HCT116 (cell line): Measurements from ENCODE around the gene LRSAM1. TPM values are rescaled to one million over a fixed set of nuclear protein-coding genes. Genes with fewer than 3 reads are reported as not detected.

Source experiments
- ATAC-seq: fragments of 200-7000 bp; cut with Tn5 transposase; 2 replicates; pipeline ENCODE4 v1.9.1; 2020; ENCODE audit warnings: mild to moderate bottlenecking, moderate library complexity
- BruUV-seq: library from RNA; stranded (reverse); fragments of 400-500 nt; replicated peaks from 2 replicates; lab custom pipeline; 2021; lab: Mats Ljungman, UMichigan
- CTCF ChIA-PET: fragments of 300-600 bp; sonication (Branson Sonifier 250); formaldehyde crosslinking; loops from one replicate; lab custom pipeline; 2021; ENCODE audit warnings: antibody characterized with exemption; lab: Charles Lee
- POLR2A ChIA-PET: fragments of 300-600, 350-600 bp; sonication (Branson Sonifier 250); formaldehyde crosslinking; loops from one replicate; lab custom pipeline; 2021; ENCODE audit warnings: antibody characterized with exemption; lab: Charles Lee
- RAD21 ChIA-PET, 2 experiments: fragments of 300-600 bp; sonication (Branson Sonifier 250); formaldehyde crosslinking; loops; one replicate each; lab custom pipeline; 2023; ENCODE audit warnings: low total read pairs in 2 of 2; ENCODE audit not compliant: uncharacterized antibody in 2 of 2, unreplicated experiment in 2 of 2, low non-redundant PET in 1 of 2; lab: Charles Lee
- DNase-seq: peaks from one replicate; pipeline ENCODE4 v3.0.0-alpha.2; 2010; ENCODE audit warnings: low read depth, low spot score
- H2AFZ ChIP-seq: fragments of 200-600 bp; shearing (Covaris generic), sonication (generic); 2 replicates; pipeline ENCODE4 v1.6.1; 2017; ENCODE audit warnings: low read depth, mixed run types, mixed read lengths, antibody characterized with exemption, low read length; ENCODE audit not compliant: poor library complexity, severe bottlenecking
- H3K27ac ChIP-seq: 2 replicates; pipeline ENCODE4 v1.5.1; 2012; ENCODE audit warnings: low read depth, low read length
- H3K27me3 ChIP-seq: fragments of 200-600 bp; sonication (generic); 2 replicates; pipeline ENCODE4 v1.6.1; 2016; ENCODE audit warnings: mixed run types, low read length, mixed read lengths; ENCODE audit not compliant: insufficient read depth
- H3K36me3 ChIP-seq, 2 experiments: fragments of 200-500 bp in 1 of 2; fragments of 200-600 bp in 1 of 2; sonication (Bioruptor generic) in 1 of 2; sonication (generic) in 1 of 2; 2 replicates each; pipeline versions ENCODE4 v1.5.1 to v1.6.1; 2014 to 2016; ENCODE audit warnings: low read length in 2 of 2, inconsistent platforms in 1 of 2, mixed read lengths in 1 of 2, mixed run types in 1 of 2; ENCODE audit not compliant: insufficient read depth in 2 of 2, control insufficient read depth in 1 of 2
- H3K4me1 ChIP-seq, 2 experiments: fragments of 200-600 bp in 1 of 2; sonication (generic) in 1 of 2; 2 replicates each; pipeline versions ENCODE4 v1.5.1 to v1.6.1; 2012 to 2017; ENCODE audit warnings: low read length in 2 of 2, inconsistent platforms in 1 of 2, mild to moderate bottlenecking in 1 of 2, mixed read lengths in 1 of 2, mixed run types in 1 of 2, moderate library complexity in 1 of 2; ENCODE audit not compliant: insufficient read depth in 2 of 2, control insufficient read depth in 1 of 2
- H3K4me2 ChIP-seq: fragments of 200-600 bp; sonication (generic); 2 replicates; pipeline ENCODE4 v1.6.1; 2017; ENCODE audit warnings: mixed run types, low read length, mixed read lengths
- H3K4me3 ChIP-seq, 2 experiments: fragments of 200-600 bp in 1 of 2; sonication (generic) in 1 of 2; replicated peaks in 1 of 2; 2 replicates each; pipeline ENCODE4 v1.5.1; 2011 to 2016; ENCODE audit warnings: low read length in 2 of 2, control low read depth in 1 of 2, low read depth in 1 of 2, mild to moderate bottlenecking in 1 of 2, mixed read lengths in 1 of 2, mixed run types in 1 of 2
- H3K79me2 ChIP-seq: fragments of 200-600 bp; sonication (generic); 2 replicates; pipeline ENCODE4 v1.6.1; 2017; ENCODE audit warnings: mild to moderate bottlenecking, mixed run types, low read length, moderate library complexity, mixed read lengths; ENCODE audit not compliant: insufficient read depth
- H3K9ac ChIP-seq: fragments of 200-600 bp; sonication (generic); 2 replicates; pipeline ENCODE4 v1.6.1; 2016; ENCODE audit warnings: low read length, mixed read lengths
- H3K9me2 ChIP-seq: fragments of 200-600 bp; sonication (generic), shearing (Covaris generic); 2 replicates; pipeline ENCODE4 v1.6.1; 2017; ENCODE audit warnings: mixed run types, mild to moderate bottlenecking, moderate library complexity; ENCODE audit not compliant: insufficient read depth
- H3K9me3 ChIP-seq, 2 experiments: fragments of 200-500 bp in 1 of 2; fragments of 200-600 bp in 1 of 2; sonication (Bioruptor generic) in 1 of 2; sonication (generic) in 1 of 2; 2 replicates each; pipeline ENCODE4 v1.6.1; 2014 to 2017; ENCODE audit warnings: low read length in 2 of 2, mixed read lengths in 2 of 2, inconsistent platforms in 1 of 2, low read depth in 1 of 2, mild to moderate bottlenecking in 1 of 2, mixed run types in 1 of 2, moderate library complexity in 1 of 2; ENCODE audit not compliant: control insufficient read depth in 1 of 2, insufficient read depth in 1 of 2
- H4K20me1 ChIP-seq: fragments of 200-600 bp; sonication (generic), shearing (Covaris generic); 2 replicates; pipeline ENCODE4 v1.6.1; 2017; ENCODE audit warnings: mixed run types, mild to moderate bottlenecking, moderate library complexity; ENCODE audit not compliant: insufficient read depth
- CBX3 ChIP-seq: IDR thresholded peaks from 2 replicates; pipeline ENCODE4 v1.6.1; 2012; ENCODE audit warnings: low read depth
- CTCF ChIP-seq, 3 experiments: fragments of 200-600 bp in 1 of 3; sonication (generic) in 1 of 3; IDR thresholded peaks in 2 of 3; conservative IDR thresholded peaks in 1 of 3; 2 replicates each; pipeline ENCODE4 v1.5.1; 2012 to 2017; ENCODE audit warnings: low read depth in 2 of 3, low read length in 2 of 3, antibody characterized with exemption in 1 of 3, borderline replicate concordance in 1 of 3, control low read depth in 1 of 3, mild to moderate bottlenecking in 1 of 3, mixed read lengths in 1 of 3, mixed run types in 1 of 3, moderate library complexity in 1 of 3; ENCODE audit not compliant: insufficient read depth in 1 of 3
- EGR1 ChIP-seq: IDR thresholded peaks from 2 replicates; pipeline ENCODE4 v1.6.1; 2012; ENCODE audit warnings: low read depth
- ELF1 ChIP-seq: IDR thresholded peaks from 2 replicates; pipeline ENCODE4 v1.6.1; 2012; ENCODE audit warnings: low read depth, borderline replicate concordance
- EZH2 ChIP-seq: fragments of 200-600 bp; sonication (generic); IDR thresholded peaks from 2 replicates; pipeline ENCODE4 v1.6.1; 2017; ENCODE audit warnings: antibody characterized with exemption, mixed run types
- EZH2phosphoT487 ChIP-seq: fragments of 200-600 bp; IDR thresholded peaks from 2 replicates; pipeline ENCODE4 v1.6.1; 2018; ENCODE audit warnings: antibody characterized with exemption, borderline replicate concordance
- JUND ChIP-seq: IDR thresholded peaks from 2 replicates; pipeline ENCODE4 v1.6.1; 2012
- POLR2A ChIP-seq: IDR thresholded peaks from 2 replicates; pipeline ENCODE4 v1.7.0; 2011; ENCODE audit warnings: borderline replicate concordance; ENCODE audit not compliant: insufficient read depth, insufficient read length; ENCODE audit errors: extremely low read depth
- POLR2AphosphoS5 ChIP-seq: IDR thresholded peaks from 2 replicates; pipeline ENCODE4 v1.6.1; 2011; ENCODE audit warnings: mild to moderate bottlenecking, low read depth, low read length, moderate library complexity
- RAD21 ChIP-seq: IDR thresholded peaks from 2 replicates; pipeline ENCODE4 v1.6.1; 2012; ENCODE audit warnings: low read depth, mild to moderate bottlenecking
- SIN3A ChIP-seq: IDR thresholded peaks from 2 replicates; pipeline ENCODE4 v1.6.1; 2012; ENCODE audit warnings: low read depth
- SP1 ChIP-seq: IDR thresholded peaks from 2 replicates; pipeline ENCODE4 v1.6.1; 2012; ENCODE audit warnings: low read depth
- TCF7L2 ChIP-seq: IDR thresholded peaks from 2 replicates; pipeline ENCODE4 v1.7.0; 2011; ENCODE audit warnings: borderline replicate concordance, inconsistent platforms; ENCODE audit not compliant: insufficient read depth, insufficient read length; ENCODE audit errors: extremely low read depth
- YY1 ChIP-seq: IDR thresholded peaks from 2 replicates; pipeline ENCODE4 v1.6.1; 2011; ENCODE audit warnings: low read length, low read depth, moderate library complexity, mild to moderate bottlenecking; ENCODE audit not compliant: insufficient replicate concordance; ENCODE audit errors: extremely low read depth
- ZFX ChIP-seq: fragments of 450-650 bp; IDR thresholded peaks from 2 replicates; pipeline ENCODE4 v1.6.1; 2017
- intact Hi-C: fragments of 100-400 bp; cut with micrococcal nuclease; formaldehyde crosslinking; loops from 2 replicates; pipeline ENCODE4 v1.10.0; 2022
- total RNA-seq: library from RNA; stranded (reverse); gene quantifications from one replicate; pipeline ENCODE4 v1.2.1, GENCODE V29; 2021; ENCODE audit not compliant: unreplicated experiment
- TF ChIP-seq, protein P1 (sequence below): IDR thresholded peaks from 2 replicates; pipeline ENCODE4 v1.6.1; 2012

The LRSAM1 gene
- total RNA-seq, 1 experiment from 2014 or later, result 25.9 TPM

GRCh38 chr9:127509955-127510299 lies 58.6 kb downstream of the LRSAM1 start:
- Histone ChIP-seq H3K9me2 (no peaks in the 10 kb centered on the region), H3K27ac (no peak overlapping the region), H3K9ac (no peak overlapping the region), H3K4me2 (no peak overlapping the region), H3K79me2 (peaks cover 8% of the 10 kb centered on the region; the same call in 1 of the 2 replicates), H3K27me3 (no peaks in the 10 kb centered on the region), H2AFZ (no peak overlapping the region), H3K9me3 (no peaks in the 10 kb centered on the region), H3K36me3 (peaks cover 26 to 27% of the 10 kb centered on the region in 2 experiments), H3K4me3 (no peak overlapping the region), H4K20me1 (no peaks in the 10 kb centered on the region), H3K4me1 (no peaks in the 10 kb centered on the region)
- DNase-seq, result no peak
- POLR2A ChIA-PET, result interaction anchor here (0.6 kb wide), 1 partner anchor 1935 kb away, joined by 3 read pairs; no protein-coding TSS in a partner anchor
- ATAC-seq, result no peak
- no TSS peak for BruUV-seq
- RAD21 ChIA-PET, result no interaction called here
- CTCF ChIA-PET, result no interaction called here
- intact Hi-C loops, result no loop called here
- no peak for TF ChIP-seq YY1
- no peak for TF ChIP-seq RAD21
- no peak for TF ChIP-seq ZFX
- TF ChIP-seq EZH2phosphoT487, result no peak
- no peak for TF ChIP-seq EZH2
- TF ChIP-seq POLR2AphosphoS5, result no peak
- TF ChIP-seq SIN3A, result no peak
- no peak for TF ChIP-seq EGR1
- TF ChIP-seq SP1, result no peak
- no peak for TF ChIP-seq JUND
- TF ChIP-seq, protein P1, sequence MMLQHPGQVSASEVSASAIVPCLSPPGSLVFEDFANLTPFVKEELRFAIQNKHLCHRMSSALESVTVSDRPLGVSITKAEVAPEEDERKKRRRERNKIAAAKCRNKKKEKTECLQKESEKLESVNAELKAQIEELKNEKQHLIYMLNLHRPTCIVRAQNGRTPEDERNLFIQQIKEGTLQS, result no peak
- TF ChIP-seq TCF7L2, result no peak
- TF ChIP-seq ELF1, result no peak
- TF ChIP-seq POLR2A, result no peak
- no peak for TF ChIP-seq CTCF (IDR thresholded peaks at IDR 0.05 in 2 of 3, conservative IDR thresholded peaks at IDR 0.05 in 1 of 3; ENCODE audit: borderline replicate concordance in 1 of 3, insufficient read depth in 1 of 3, low read depth in 2 of 3, low read length in 2 of 3)
- TF ChIP-seq CBX3, result no peak
